Measurements from ENCODE around the gene CPEB1. TPM values are rescaled to one million over a fixed set of nuclear protein-coding genes. Genes with fewer than 3 reads are reported as not detected.

The CPEB1 gene
- total RNA-seq, 1 experiment from 2014 or later, result 1.0 TPM

DNA sequence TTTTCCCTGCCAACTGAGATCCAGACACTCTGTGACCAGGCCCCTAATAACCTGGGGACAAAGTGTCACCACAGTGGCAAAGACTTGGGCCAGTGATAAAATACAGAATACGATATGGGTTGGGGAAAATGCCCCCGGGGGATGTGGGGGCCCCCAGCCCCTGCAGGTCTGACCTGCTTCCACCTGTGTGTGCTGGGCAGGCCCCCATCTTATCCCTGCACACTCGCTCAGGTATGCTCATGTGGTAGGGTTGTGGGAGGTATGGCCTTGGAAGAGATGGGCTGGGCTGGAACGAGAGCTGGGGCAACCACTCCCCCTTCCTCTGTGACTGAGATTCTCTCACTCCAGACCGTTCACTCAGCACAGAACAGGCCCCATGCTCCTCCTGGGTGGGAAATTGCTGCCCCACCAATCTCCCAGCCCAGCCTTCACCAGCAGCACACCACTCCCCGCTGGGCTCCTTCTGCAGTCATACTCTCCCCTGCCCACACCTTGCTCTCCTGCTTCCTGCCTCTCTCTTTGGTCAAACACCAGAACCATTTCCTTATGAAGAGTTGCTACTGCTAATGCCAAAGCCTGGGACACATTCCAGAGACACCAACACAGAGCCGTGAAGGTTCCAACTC, 9.6 kb upstream of the CPEB1 start:
- Histone ChIP-seq H3K79me1 (ENCODE audit: insufficient read depth, low read depth, low read length, poor library complexity, severe bottlenecking) (no peaks in the 10 kb centered on the region), H4K5ac (ENCODE audit: insufficient read length, low read depth, low read length) (no peak overlapping the region), H2BK20ac (ENCODE audit: low read depth, low read length, poor library complexity, severe bottlenecking) (no peak overlapping the region), H3K14ac (ENCODE audit: insufficient read depth, low read length) (no peak overlapping the region), H3K27ac (ENCODE audit: insufficient read length, low read depth, low read length) (no peak overlapping the region), H4K8ac (replicated peaks; ENCODE audit: insufficient read length, low read depth, low read length) (no peak overlapping the region), H3K23me2 (ENCODE audit: insufficient read length, low read depth, low read length, poor library complexity, severe bottlenecking) (no peaks in the 10 kb centered on the region), H3K4me2 (ENCODE audit: insufficient read depth, insufficient read length, low read length) (no peak overlapping the region), H2AK5ac (ENCODE audit: insufficient read length, low read length) (no peak overlapping the region), H3K4me1 (ENCODE audit: insufficient read depth, low read length) (no peaks in the 10 kb centered on the region), H3K79me2 (ENCODE audit: insufficient read depth, low read length) (no peaks in the 10 kb centered on the region), H2BK5ac (ENCODE audit: insufficient read length, low read length) (no peak overlapping the region), H4K91ac (ENCODE audit: insufficient read length, low read depth, low read length) (no peak overlapping the region), H4K20me1 (ENCODE audit: control insufficient read depth, insufficient read depth, insufficient read length) (no peaks in the 10 kb centered on the region), H2AFZ (ENCODE audit: low read length) (no peak overlapping the region), H3K56ac (ENCODE audit: insufficient read length, low read depth, low read length) (no peak overlapping the region), H3K18ac (ENCODE audit: insufficient read length, low read depth, low read length) (no peak overlapping the region), H3K9ac (ENCODE audit: extremely low read depth, insufficient read length, low read length) (no peak overlapping the region), H3K23ac (ENCODE audit: insufficient read length, low read depth, low read length) (no peak overlapping the region), H2BK12ac (ENCODE audit: insufficient read length, low read depth, low read length) (no peak overlapping the region), H3T11ph (ENCODE audit: low read length) (no peak overlapping the region), H2BK120ac (ENCODE audit: low read depth, low read length, poor library complexity, severe bottlenecking) (no peak overlapping the region), H3K9me3 (ENCODE audit: control insufficient read depth, low read depth, low read length) (no peaks in the 10 kb centered on the region), H3K4ac (ENCODE audit: low read depth, low read length) (no peak overlapping the region), H2BK15ac (ENCODE audit: low read depth, low read length) (no peak overlapping the region), H3K27me3 (ENCODE audit: insufficient read depth, low read length) (no peaks in the 10 kb centered on the region)
- WGBS (ENCODE audit: extremely low coverage, insufficient read length, low lambda C conversion rate), result no CpG with 5 or more reads among the region's 7 CpGs
- peaks cover 37% of the 10 kb centered on the region for H3K27me3 Mint-ChIP-seq (ENCODE audit: low read depth)
- H3K9me3 Mint-ChIP-seq, result no peaks in the 10 kb centered on the region
- peaks cover 4 to 5% of the 10 kb centered on the region in 2 experiments for H3K4me1 Mint-ChIP-seq
- no peak overlapping the region for H3K4me3 Mint-ChIP-seq
- H3K27ac Mint-ChIP-seq, result no peak overlapping the region
- DNase-seq, result no peak
- H3K36me3 Mint-ChIP-seq (ENCODE audit: insufficient read depth in 1 of 3, low read depth in 3 of 3), result no peaks in the 10 kb centered on the region
- TF ChIP-seq, protein P1, sequence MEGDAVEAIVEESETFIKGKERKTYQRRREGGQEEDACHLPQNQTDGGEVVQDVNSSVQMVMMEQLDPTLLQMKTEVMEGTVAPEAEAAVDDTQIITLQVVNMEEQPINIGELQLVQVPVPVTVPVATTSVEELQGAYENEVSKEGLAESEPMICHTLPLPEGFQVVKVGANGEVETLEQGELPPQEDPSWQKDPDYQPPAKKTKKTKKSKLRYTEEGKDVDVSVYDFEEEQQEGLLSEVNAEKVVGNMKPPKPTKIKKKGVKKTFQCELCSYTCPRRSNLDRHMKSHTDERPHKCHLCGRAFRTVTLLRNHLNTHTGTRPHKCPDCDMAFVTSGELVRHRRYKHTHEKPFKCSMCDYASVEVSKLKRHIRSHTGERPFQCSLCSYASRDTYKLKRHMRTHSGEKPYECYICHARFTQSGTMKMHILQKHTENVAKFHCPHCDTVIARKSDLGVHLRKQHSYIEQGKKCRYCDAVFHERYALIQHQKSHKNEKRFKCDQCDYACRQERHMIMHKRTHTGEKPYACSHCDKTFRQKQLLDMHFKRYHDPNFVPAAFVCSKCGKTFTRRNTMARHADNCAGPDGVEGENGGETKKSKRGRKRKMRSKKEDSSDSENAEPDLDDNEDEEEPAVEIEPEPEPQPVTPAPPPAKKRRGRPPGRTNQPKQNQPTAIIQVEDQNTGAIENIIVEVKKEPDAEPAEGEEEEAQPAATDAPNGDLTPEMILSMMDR (conservative IDR thresholded peaks at IDR 0.05), result no peak

Data from H9 (cell line).